Measurements from ENCODE around the gene SNED1.

The SNED1 gene

GRCh38 chr2:241003830-241004564, 5.6 kb downstream of the SNED1 start:
- DNase-seq (ENCODE audit: low read depth in 2 of 2, low spot score in 1 of 2), result no peak

GRCh38 chr2:241005569-241005968, 7.2 kb downstream of the SNED1 start:
- DNase-seq (ENCODE audit: low read depth in 2 of 2, low spot score in 1 of 2), result no peak

GRCh38 chr2:241006412-241006811, 8.0 kb downstream of the SNED1 start:
- DNase-seq (ENCODE audit: low read depth in 2 of 2, low spot score in 1 of 2), result no peak

GRCh38 chr2:241007111-241007510, 8.7 kb downstream of the SNED1 start:
- DNase-seq (ENCODE audit: low read depth in 2 of 2, low spot score in 1 of 2), result no peak

- no peak for DNase-seq (ENCODE audit: low read depth in 2 of 2, low spot score in 1 of 2)
These were observed 9.7 kb downstream of the SNED1 start for GRCh38 chr2:241007880-241008710.

- no peak for DNase-seq (ENCODE audit: low read depth in 2 of 2, low spot score in 1 of 2)
These were observed 10.3 kb downstream of the SNED1 start for GRCh38 chr2:241008711-241009121.

GRCh38 chr2:241009191-241009590, 10.8 kb downstream of the SNED1 start:
- DNase-seq (ENCODE audit: low read depth in 2 of 2, low spot score in 1 of 2), result no peak

- no peak for DNase-seq (ENCODE audit: low read depth in 2 of 2, low spot score in 1 of 2)
These were observed 11.4 kb downstream of the SNED1 start for GRCh38 chr2:241009601-241010530.

GRCh38 chr2:241010531-241011295, 12.3 kb downstream of the SNED1 start:
- no peak for DNase-seq (ENCODE audit: low read depth in 2 of 2, low spot score in 1 of 2)

GRCh38 chr2:241011296-241011600, 12.8 kb downstream of the SNED1 start:
- DNase-seq (ENCODE audit: low read depth in 2 of 2, low spot score in 1 of 2), result no peak

- no peak for DNase-seq (ENCODE audit: low read depth in 2 of 2, low spot score in 1 of 2)
These were observed 13.5 kb downstream of the SNED1 start for GRCh38 chr2:241011751-241012510.

- DNase-seq (ENCODE audit: low read depth in 2 of 2, low spot score in 1 of 2), result no peak
These were observed 15.8 kb downstream of the SNED1 start for GRCh38 chr2:241014224-241014623.

- DNase-seq (ENCODE audit: low read depth in 2 of 2, low spot score in 1 of 2), result no peak
These were observed 16.3 kb downstream of the SNED1 start for GRCh38 chr2:241014764-241015163.

- DNase-seq (ENCODE audit: low read depth in 2 of 2, low spot score in 1 of 2), result no peak
These were observed 17.0 kb downstream of the SNED1 start for GRCh38 chr2:241015439-241015838.

GRCh38 chr2:241017228-241017940, 19.0 kb downstream of the SNED1 start:
- DNase-seq (ENCODE audit: low read depth in 2 of 2, low spot score in 1 of 2), result no peak

GRCh38 chr2:241018051-241018891, 19.9 kb downstream of the SNED1 start:
- DNase-seq (ENCODE audit: low read depth in 2 of 2, low spot score in 1 of 2), result no peak

- no peak for DNase-seq (ENCODE audit: low read depth in 2 of 2, low spot score in 1 of 2)
These were observed 21.2 kb downstream of the SNED1 start for GRCh38 chr2:241019441-241020139.

GRCh38 chr2:241020201-241020600, 21.8 kb downstream of the SNED1 start:
- DNase-seq (ENCODE audit: low read depth in 2 of 2, low spot score in 1 of 2), result no peak

Measured in stimulated activated CD8-positive, alpha-beta memory T cell treated with anti-CD3 and anti-CD28 coated beads, Interleukin-4, amount 100 ng/mL, for 1 hour (primary cell).